GM12878 (cell line): ENCODE measurements around the gene ERC2. TPM values are rescaled to one million over a fixed set of nuclear protein-coding genes. Genes with fewer than 3 reads are reported as not detected.

Experiments used
- CEBPZ ChIP-seq: fragments of 150-350 bp; IDR thresholded peaks from 2 replicates; pipeline ENCODE4 v1.6.1; 2016; ENCODE audit warnings: low read depth, low read length
- CHD4 ChIP-seq: fragments of 200-600 bp; sonication (generic); IDR thresholded peaks from 2 replicates; pipeline ENCODE4 v1.6.1; 2016; ENCODE audit warnings: mild to moderate bottlenecking
- CREB1 ChIP-seq: IDR thresholded peaks from 2 replicates; pipeline ENCODE4 v1.6.1; 2012; ENCODE audit warnings: low read depth, mild to moderate bottlenecking, inconsistent platforms
- EP300 ChIP-seq, 2 experiments: fragments of 150-350 bp in 1 of 2; IDR thresholded peaks; 2 replicates each; pipeline ENCODE4 v1.6.1; 2011 to 2012; ENCODE audit warnings: low read depth in 2 of 2, low read length in 2 of 2, borderline replicate concordance in 1 of 2, improper control_type of control experiment in 1 of 2, inconsistent platforms in 1 of 2; ENCODE audit not compliant: control insufficient read depth in 1 of 2
- GATAD2B ChIP-seq: fragments of 450-650 bp; conservative IDR thresholded peaks from 2 replicates; pipeline ENCODE4 v1.6.1; 2017; ENCODE audit warnings: low read depth, mild to moderate bottlenecking, moderate library complexity
- HSF1 ChIP-seq: fragments of 150-350 bp; IDR thresholded peaks from 2 replicates; pipeline ENCODE4 v1.6.1; 2014; ENCODE audit warnings: mild to moderate bottlenecking, low read depth, low read length
- IKZF2 ChIP-seq, 2 experiments: fragments of 450-650 bp; IDR thresholded peaks; 2 replicates each; pipeline ENCODE4 v1.6.1; 2017; ENCODE audit warnings: mild to moderate bottlenecking in 2 of 2, moderate library complexity in 2 of 2
- KAT2A ChIP-seq: conservative IDR thresholded peaks from 2 replicates; pipeline ENCODE4 v1.6.1; 2011; ENCODE audit warnings: low read depth, low read length; ENCODE audit not compliant: control insufficient read depth
- MTA3 ChIP-seq: IDR thresholded peaks from 2 replicates; pipeline ENCODE4 v1.6.1; 2012; ENCODE audit warnings: low read length, inconsistent platforms, borderline replicate concordance
- POLR2A ChIP-seq: IDR thresholded peaks from 2 replicates; pipeline ENCODE4 v1.6.1; 2011; ENCODE audit warnings: low read depth, mild to moderate bottlenecking, low read length
- TCF12 ChIP-seq: IDR thresholded peaks from 2 replicates; pipeline ENCODE4 v1.6.1; 2011; ENCODE audit warnings: low read depth, mild to moderate bottlenecking, low read length
- ZNF207 ChIP-seq: fragments of 450-650 bp; IDR thresholded peaks from 2 replicates; pipeline ENCODE4 v1.6.1; 2014; ENCODE audit warnings: antibody characterized with exemption, mild to moderate bottlenecking, borderline replicate concordance
- ZNF24 ChIP-seq: fragments of 450-650 bp; IDR thresholded peaks from 2 replicates; pipeline ENCODE4 v1.6.1; 2017; ENCODE audit warnings: antibody characterized with exemption, mild to moderate bottlenecking
- polyA plus RNA-seq, 11 experiments: library from polyadenylated mRNA; depleted of rRNA in 4 of 11; unstranded in 6 of 11; stranded (reverse) in 5 of 11; fragments of >200 nt; fragmentation: Nextera tagmentation in 4 of 11; fragmentation: Illumina TruSeq in 1 of 11; extraction: Ambion mirVana in 4 of 11; extraction: Trizol in 1 of 11; gene quantifications; 1 replicate in 1 of 11; 2 replicates in 10 of 11; pipeline versions ENCODE4 v1.2.1 to v1.2.3, GENCODE V29; 2011 to 2016; ENCODE audit warnings: inconsistent platforms in 2 of 11, missing spikeins in 2 of 11, low read depth in 1 of 11
- total RNA-seq, 4 experiments: library from RNA; depleted of rRNA in 3 of 4; stranded (reverse); fragments of >200 nt in 3 of 4; fragmentation: Illumina TruSeq in 1 of 4; extraction: Trizol in 1 of 4; gene quantifications; 2 replicates each; pipeline versions ENCODE4 v1.2.1 to v1.2.3, GENCODE V29; 2013 to 2021
- TF ChIP-seq, protein P1 (sequence below): fragments of 450-650 bp; IDR thresholded peaks from 2 replicates; pipeline ENCODE4 v1.6.1; 2014; ENCODE audit warnings: mild to moderate bottlenecking

The ERC2 gene
- total and polyA plus RNA-seq, 10 of the 15 experiments (the other 5 are each of a cell fraction or from before 2014, with no cell fraction given): 0.06 to 1.4 (median 0.12) TPM; not detected in 3

DNA sequence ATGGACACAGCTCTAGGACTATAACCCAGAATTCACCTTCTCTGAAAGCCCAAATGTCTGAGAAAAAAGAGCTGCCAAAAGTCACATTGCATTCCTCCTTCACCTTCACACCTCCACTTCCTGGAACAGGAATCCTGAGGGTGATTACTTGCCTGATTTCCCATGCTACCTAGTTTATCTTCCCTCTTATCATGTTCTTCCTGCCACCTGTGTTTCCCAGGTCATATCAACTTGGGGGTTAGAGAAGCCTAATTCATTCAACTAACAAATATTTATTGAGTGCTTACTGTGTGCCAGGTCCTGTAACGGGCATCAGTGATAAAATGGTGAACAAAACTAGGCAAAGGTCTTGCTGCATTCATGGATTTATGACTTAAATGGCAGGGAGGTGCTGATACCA, 701.5 kb downstream of the ERC2 start (continued):
- TF ChIP-seq CEBPZ (no peak), ZNF207 (no peak), EP300 (IDR thresholded peaks at IDR 0.05; ENCODE audit: borderline replicate concordance in 1 of 2, control insufficient read depth in 1 of 2, low read depth in 2 of 2, low read length in 2 of 2) (no peak), CHD4 (no peak), POLR2A (no peak), HSF1 (no peak), KAT2A (no peak), MTA3 (no peak), GATAD2B (no peak), ZNF24 (no peak), IKZF2 (IDR thresholded peaks at IDR 0.05) (no peak), TCF12 (no peak), CREB1 (no peak)
- TF ChIP-seq, protein P1, sequence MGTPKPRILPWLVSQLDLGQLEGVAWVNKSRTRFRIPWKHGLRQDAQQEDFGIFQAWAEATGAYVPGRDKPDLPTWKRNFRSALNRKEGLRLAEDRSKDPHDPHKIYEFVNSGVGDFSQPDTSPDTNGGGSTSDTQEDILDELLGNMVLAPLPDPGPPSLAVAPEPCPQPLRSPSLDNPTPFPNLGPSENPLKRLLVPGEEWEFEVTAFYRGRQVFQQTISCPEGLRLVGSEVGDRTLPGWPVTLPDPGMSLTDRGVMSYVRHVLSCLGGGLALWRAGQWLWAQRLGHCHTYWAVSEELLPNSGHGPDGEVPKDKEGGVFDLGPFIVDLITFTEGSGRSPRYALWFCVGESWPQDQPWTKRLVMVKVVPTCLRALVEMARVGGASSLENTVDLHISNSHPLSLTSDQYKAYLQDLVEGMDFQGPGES: no peak
